HFF-Myc (cell line): Measurements from ENCODE around the gene ATP2C2.

ENCODE experiments used
- DNase-seq: peaks from one replicate; pipeline ENCODE4 v3.0.0-alpha.2; 2011; ENCODE audit warnings: low read depth; ENCODE audit errors: extremely low read depth
- H3K4me3 ChIP-seq: replicated peaks from 2 replicates; pipeline ENCODE4 v1.5.1; 2011; ENCODE audit warnings: low read depth, mild to moderate bottlenecking, control low read depth, low read length
- TF ChIP-seq, protein P1 (sequence below): IDR thresholded peaks from 2 replicates; pipeline ENCODE4 v1.5.1; 2012; ENCODE audit warnings: mild to moderate bottlenecking, low read depth, low read length, control low read depth; ENCODE audit errors: missing control alignments

The ATP2C2 gene

DNA sequence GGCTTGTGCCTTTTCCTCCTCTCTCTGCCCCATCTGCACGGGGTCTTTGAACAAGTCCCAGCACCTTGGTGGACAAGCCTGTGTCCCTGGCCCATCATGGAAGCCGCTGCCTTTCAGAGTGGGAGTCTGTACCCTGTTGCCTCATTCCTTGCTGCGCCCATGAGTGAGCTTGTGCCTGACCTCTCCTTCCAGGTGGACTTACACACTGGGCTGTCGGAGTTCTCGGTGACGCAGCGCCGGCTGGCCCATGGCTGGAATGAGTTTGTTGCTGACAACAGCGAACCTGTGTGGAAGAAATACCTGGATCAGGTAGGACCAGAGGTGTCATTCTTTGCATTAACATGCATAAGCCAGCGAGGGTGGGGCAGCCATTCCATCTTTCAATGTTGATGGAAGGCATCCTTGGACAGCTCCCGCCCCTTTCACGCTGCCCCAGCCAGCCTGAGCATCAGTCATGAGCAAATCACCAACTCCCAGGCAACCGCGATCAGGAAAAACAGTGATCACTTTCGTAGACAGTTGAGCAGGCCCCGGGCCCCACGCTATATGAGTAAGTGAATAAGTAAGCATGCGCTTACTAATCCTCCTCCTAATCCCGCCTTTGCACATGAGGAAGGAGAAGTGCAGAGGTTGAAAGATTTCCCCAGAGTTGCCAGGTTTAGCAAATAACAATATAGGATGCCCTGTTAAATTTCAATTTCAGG lies 36.8 kb downstream of the ATP2C2 start:
- TF ChIP-seq, protein P1, sequence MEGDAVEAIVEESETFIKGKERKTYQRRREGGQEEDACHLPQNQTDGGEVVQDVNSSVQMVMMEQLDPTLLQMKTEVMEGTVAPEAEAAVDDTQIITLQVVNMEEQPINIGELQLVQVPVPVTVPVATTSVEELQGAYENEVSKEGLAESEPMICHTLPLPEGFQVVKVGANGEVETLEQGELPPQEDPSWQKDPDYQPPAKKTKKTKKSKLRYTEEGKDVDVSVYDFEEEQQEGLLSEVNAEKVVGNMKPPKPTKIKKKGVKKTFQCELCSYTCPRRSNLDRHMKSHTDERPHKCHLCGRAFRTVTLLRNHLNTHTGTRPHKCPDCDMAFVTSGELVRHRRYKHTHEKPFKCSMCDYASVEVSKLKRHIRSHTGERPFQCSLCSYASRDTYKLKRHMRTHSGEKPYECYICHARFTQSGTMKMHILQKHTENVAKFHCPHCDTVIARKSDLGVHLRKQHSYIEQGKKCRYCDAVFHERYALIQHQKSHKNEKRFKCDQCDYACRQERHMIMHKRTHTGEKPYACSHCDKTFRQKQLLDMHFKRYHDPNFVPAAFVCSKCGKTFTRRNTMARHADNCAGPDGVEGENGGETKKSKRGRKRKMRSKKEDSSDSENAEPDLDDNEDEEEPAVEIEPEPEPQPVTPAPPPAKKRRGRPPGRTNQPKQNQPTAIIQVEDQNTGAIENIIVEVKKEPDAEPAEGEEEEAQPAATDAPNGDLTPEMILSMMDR, result no peak
- DNase-seq, result no peak
- H3K4me3 ChIP-seq, result no peak overlapping the region

DNA sequence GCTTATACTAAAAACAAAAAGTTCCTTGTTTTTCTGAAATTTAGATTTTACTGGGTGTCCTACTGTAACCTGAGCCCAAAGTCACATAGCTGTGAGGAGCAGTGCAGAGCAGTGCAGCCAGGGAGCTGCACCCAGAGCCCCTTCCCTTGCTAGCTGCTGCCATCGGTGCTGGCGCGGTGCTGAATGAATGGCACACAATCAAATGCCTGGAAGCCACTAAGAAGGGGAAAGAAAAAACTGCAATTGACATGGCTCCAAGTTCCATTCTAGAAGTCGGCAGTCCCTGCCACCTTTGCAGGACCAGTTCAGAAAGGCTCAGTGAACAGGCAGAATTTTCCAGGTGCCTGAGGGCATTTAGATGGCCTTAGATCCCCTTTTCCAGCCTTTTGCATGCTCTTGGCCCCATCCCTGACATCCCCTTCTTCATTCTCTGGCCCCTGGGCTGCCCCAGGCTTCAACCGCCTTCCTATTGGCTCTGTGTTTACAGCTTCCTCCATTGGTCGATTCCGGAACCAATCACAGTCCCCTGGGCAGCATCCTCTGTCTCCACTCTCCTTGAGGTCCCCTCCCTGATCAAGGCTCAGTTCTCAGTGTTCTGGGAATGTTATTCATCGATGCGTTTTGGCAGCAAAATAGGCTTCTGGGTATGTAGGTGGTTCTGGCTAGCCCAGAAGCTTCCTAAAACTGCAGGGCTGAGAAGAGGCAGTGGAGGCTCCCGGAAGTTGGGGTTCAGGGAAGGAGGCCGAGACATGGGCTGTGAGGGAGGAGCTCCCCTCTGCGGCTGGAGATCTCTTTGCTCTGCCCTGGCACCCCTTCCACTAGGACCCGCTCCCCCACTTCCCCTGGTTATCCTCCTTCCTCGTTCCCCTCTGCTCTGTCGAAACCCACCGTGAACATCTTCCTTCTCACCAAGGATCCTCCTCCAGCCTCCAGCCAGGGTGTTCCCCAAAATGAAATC lies 37.9 kb downstream of the ATP2C2 start:
- no peak for DNase-seq
- H3K4me3 ChIP-seq, result no peak overlapping the region
- TF ChIP-seq, protein P1, result no peak

DNA sequence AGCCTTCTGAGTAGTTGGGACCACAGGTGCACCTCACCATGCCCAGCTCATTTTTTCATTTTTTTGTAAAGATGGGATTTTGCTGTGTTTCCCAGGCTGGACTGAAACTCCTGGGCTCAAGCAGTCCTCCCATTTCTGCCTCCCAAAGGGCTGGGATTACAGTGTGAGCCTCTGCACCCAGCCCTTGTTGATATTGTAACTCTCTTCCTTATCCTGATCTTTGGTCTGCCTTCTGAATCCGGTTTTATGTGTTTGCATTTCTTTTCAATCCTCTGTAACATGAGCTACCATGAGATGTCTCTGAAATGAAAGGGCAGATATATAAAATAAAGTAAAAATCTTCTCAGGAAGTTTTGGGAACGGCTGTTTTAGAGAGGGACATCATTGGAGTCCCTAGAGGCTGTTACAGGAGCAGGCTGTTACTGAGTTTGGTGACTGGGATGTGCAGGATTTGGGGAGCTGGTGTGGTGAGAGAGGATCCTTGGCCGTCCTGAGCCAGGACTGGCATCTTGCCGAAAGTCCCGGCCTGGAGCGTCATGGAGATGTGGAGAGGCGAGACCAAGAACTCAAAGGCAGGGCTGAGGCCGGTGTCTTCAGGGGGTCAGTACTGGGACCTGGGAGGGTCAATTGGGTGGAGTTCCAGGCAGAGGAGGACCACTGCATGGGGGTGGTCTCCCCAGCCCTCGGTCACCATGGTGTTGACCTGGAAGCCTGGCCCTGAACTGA lies 39.4 kb downstream of the ATP2C2 start:
- no peak overlapping the region for H3K4me3 ChIP-seq
- TF ChIP-seq, protein P1, result no peak
- no peak for DNase-seq

DNA sequence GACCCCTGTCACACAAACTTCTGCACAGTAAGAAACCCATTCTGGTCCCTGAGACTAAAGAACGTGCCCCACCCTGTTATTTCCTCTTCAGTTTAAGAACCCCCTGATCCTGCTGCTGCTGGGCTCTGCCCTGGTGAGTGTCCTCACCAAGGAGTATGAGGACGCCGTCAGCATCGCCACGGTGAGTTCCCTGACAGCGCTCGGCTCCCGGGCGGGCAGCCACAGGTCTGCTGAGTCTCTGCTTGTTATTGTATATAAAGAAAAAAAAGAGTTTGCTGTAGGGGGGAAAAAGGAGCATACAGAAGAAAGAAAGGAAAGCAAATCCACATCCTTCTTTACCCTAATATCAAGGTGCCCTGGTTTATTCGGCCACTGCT lies 40.0 kb downstream of the ATP2C2 start:
- no peak overlapping the region for H3K4me3 ChIP-seq
- no peak for DNase-seq
- TF ChIP-seq, protein P1, result no peak

DNA sequence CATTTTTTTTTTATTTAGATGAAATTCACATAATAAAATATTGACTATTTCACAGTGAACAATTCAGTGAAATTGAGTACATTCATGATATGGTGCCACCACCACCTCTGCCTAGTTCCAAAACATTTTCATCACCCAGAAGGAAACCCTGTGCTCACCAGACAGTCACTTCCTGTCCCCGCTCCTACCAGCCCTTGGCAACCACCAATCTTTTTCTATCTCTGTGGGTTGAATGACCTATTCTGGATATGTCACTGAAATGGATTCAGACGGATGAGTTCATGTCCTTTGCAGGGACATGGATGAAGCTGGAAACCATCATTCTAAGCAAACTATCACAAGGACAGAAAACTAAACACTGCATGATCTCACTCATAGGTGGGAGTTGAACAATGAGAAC lies 40.5 kb downstream of the ATP2C2 start:
- no peak for DNase-seq
- TF ChIP-seq, protein P1, result no peak
- H3K4me3 ChIP-seq, result no peak overlapping the region

DNA sequence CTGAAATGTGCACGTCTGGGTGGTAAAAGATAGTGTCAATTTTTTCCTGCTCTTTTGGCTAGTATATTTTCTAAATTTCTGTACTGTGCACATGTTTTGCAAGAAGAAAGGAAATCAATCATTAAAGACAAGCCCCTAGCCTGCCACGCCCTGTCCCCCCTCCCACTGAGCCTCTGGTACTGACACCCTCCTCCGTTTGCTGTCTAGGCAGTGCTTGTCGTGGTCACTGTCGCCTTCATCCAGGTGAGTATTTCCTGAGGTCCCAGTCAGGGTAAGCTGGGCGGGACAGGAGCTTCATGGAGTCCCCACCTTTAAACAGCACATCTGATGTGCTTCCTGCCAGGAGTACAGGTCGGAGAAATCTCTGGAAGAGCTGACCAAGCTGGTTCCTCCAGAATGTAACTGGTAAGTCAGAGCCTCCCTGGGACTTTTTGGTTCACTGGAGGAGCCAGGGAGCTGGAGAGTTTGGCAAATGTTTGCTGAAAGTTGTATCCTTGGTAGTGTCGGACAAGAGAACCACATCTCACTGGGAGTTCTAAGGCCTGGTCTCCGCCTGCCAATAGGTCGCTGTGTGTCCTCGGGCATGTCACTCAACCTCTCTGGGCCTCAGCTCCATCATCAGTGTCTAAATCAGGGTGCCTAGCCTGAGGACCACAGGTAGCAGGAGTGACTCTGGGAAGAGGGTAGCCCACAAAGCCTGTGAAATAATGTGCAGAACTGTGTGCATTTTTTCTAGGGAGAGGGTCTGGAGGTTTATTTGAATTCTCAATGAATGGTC lies 42.2 kb downstream of the ATP2C2 start:
- no peak for DNase-seq
- TF ChIP-seq, protein P1, result no peak

More for the DNA sequence above, 42.2 kb downstream of the ATP2C2 start:
- H3K4me3 ChIP-seq, result no peak overlapping the region
